ENCODE measurements around the gene OPHN1.

- no peak for TF ChIP-seq CTCF (IDR thresholded peaks at IDR 0.05)
- no peak for TF ChIP-seq POLR2A (IDR thresholded peaks at IDR 0.05)
Observed at GRCh38 chrX:68402094-68402493, 31.2 kb downstream of the OPHN1 start.
